ENCODE results near the gene PIP4K2B.

The PIP4K2B gene

GRCh38 chr17:38731526-38732294 is 67.6 kb downstream of the PIP4K2B start:
- H3K9me3 ChIP-seq (replicated peaks in 1 of 2; ENCODE audit: control insufficient read depth in 2 of 2, insufficient read depth in 1 of 2, low read depth in 1 of 2, low read length in 2 of 2) = no peaks in the 10 kb centered on the region
- whole genome bisulfite sequencing, 2 donors (ENCODE audit: extremely low coverage in 2 of 2, insufficient read length in 2 of 2, insufficient replicate concordance in 1 of 2) = no CpG with 5 or more reads among the region's 8 CpGs
- H3K4ac ChIP-seq (ENCODE audit: low read length) = no peak overlapping the region
- H3K9ac ChIP-seq (ENCODE audit: low read depth, low read length, poor library complexity) = peak overlapping the region; percentile 3
- no peak overlapping the region for H3K4me2 ChIP-seq (ENCODE audit: insufficient read depth, low read length, poor library complexity, severe bottlenecking)
- no peak overlapping the region for H2BK120ac ChIP-seq (ENCODE audit: low read depth, low read length)
- no peaks in the 10 kb centered on the region for H3K27me3 ChIP-seq (ENCODE audit: control insufficient read depth in 3 of 3, insufficient read depth in 3 of 3, low read depth in 1 of 3, low read length in 3 of 3)
- H4K91ac ChIP-seq (ENCODE audit: low read depth, low read length, poor library complexity) = no peak overlapping the region
- no peak overlapping the region for H2AK5ac ChIP-seq (ENCODE audit: low read depth, low read length)
- H3K4me3 ChIP-seq (ENCODE audit: low read length in 2 of 2) = no peak overlapping the region
- H3K23ac ChIP-seq (ENCODE audit: low read depth, low read length, poor library complexity) = no peak overlapping the region
- no peak for DNase-seq (ENCODE audit: low spot score)
- H3K27ac ChIP-seq (replicated peaks; ENCODE audit: low read length) = no peak overlapping the region
- H3K14ac ChIP-seq (ENCODE audit: low read length) = no peak overlapping the region
- H4K8ac ChIP-seq (ENCODE audit: low read depth, low read length) = no peak overlapping the region
- H3K79me1 ChIP-seq (ENCODE audit: low read depth, low read length) = no peaks in the 10 kb centered on the region
- no peak overlapping the region for H2BK12ac ChIP-seq (ENCODE audit: low read length)
- no peak overlapping the region for H3K18ac ChIP-seq (ENCODE audit: low read length)
- no peak overlapping the region for H2BK15ac ChIP-seq (ENCODE audit: low read length)
- peaks cover 21 to 60% of the 10 kb centered on the region in 2 donors for H3K36me3 ChIP-seq (replicated peaks in 1 of 2; ENCODE audit: control insufficient read depth in 2 of 2, insufficient read depth in 2 of 2, low read length in 2 of 2)
- H3K4me1 ChIP-seq (ENCODE audit: control insufficient read depth in 2 of 2, insufficient read depth in 1 of 2, low read depth in 1 of 2, low read length in 2 of 2) = peaks cover 9 to 12% of the 10 kb centered on the region in 2 donors
- H2BK5ac ChIP-seq (ENCODE audit: low read length) = no peak overlapping the region
- no peak overlapping the region for H2AFZ ChIP-seq (ENCODE audit: low read length)

- Histone ChIP-seq H2AFZ (ENCODE audit: low read length) (peak overlapping the region; percentile 82), H2BK120ac (ENCODE audit: low read depth, low read length) (no peak overlapping the region), H3K4ac (ENCODE audit: low read length) (no peak overlapping the region), H3K4me3 (ENCODE audit: low read length in 2 of 2) (peak overlapping the region; percentile 53 to 82), H3K36me3 (replicated peaks in 1 of 2; ENCODE audit: control insufficient read depth in 2 of 2, insufficient read depth in 2 of 2, low read length in 2 of 2) (peaks cover 19 to 53% of the 10 kb centered on the region in 2 donors), H2BK15ac (ENCODE audit: low read length) (no peak overlapping the region), H3K4me2 (ENCODE audit: insufficient read depth, low read length, poor library complexity, severe bottlenecking) (peak overlapping the region; percentile 89), H3K18ac (ENCODE audit: low read length) (peak overlapping the region; percentile 6), H3K79me1 (ENCODE audit: low read depth, low read length) (no peaks in the 10 kb centered on the region), H3K9me3 (replicated peaks in 1 of 2; ENCODE audit: control insufficient read depth in 2 of 2, insufficient read depth in 1 of 2, low read depth in 1 of 2, low read length in 2 of 2) (no peaks in the 10 kb centered on the region), H3K4me1 (ENCODE audit: control insufficient read depth in 2 of 2, insufficient read depth in 1 of 2, low read depth in 1 of 2, low read length in 2 of 2) (peaks cover 9 to 12% of the 10 kb centered on the region in 2 donors), H3K23ac (ENCODE audit: low read depth, low read length, poor library complexity) (no peak overlapping the region), H3K27ac (replicated peaks; ENCODE audit: low read length) (peak overlapping the region; percentile 54), H3K9ac (ENCODE audit: low read depth, low read length, poor library complexity) (peak overlapping the region; percentile 67), H3K14ac (ENCODE audit: low read length) (no peak overlapping the region), H2AK5ac (ENCODE audit: low read depth, low read length) (peak overlapping the region; percentile 28), H4K8ac (ENCODE audit: low read depth, low read length) (no peak overlapping the region), H2BK5ac (ENCODE audit: low read length) (no peak overlapping the region), H4K91ac (ENCODE audit: low read depth, low read length, poor library complexity) (no peak overlapping the region), H2BK12ac (ENCODE audit: low read length) (no peak overlapping the region), H3K27me3 (ENCODE audit: control insufficient read depth in 3 of 3, insufficient read depth in 3 of 3, low read depth in 1 of 3, low read length in 3 of 3) (no peaks in the 10 kb centered on the region)
- WGBS, 2 donors (ENCODE audit: extremely low coverage in 2 of 2, insufficient read length in 2 of 2, insufficient replicate concordance in 1 of 2) = no CpG with 5 or more reads among the region's 27 CpGs
- no peak for DNase-seq (ENCODE audit: low spot score)
These were observed 68.6 kb downstream of the PIP4K2B start for GRCh38 chr17:38730526-38731379.

GRCh38 chr17:38729886-38730525 is 69.3 kb downstream of the PIP4K2B start, which contains the start of gene CISD3:
Gene CISD3 (plus strand): TSS chr17:38730341. CDS start chr17:38730359, 18 bp downstream.
- Histone ChIP-seq H3K27ac (replicated peaks; ENCODE audit: low read length) (peak within 1 kb of the TSS; percentile 54), H2BK5ac (ENCODE audit: low read length) (no peak within 1 kb of the TSS), H3K14ac (ENCODE audit: low read length) (peak within 1 kb of the TSS; percentile 99), H2BK12ac (ENCODE audit: low read length) (no peak within 1 kb of the TSS), H3K4me1 (ENCODE audit: control insufficient read depth in 2 of 2, insufficient read depth in 1 of 2, low read depth in 1 of 2, low read length in 2 of 2) (peaks cover 9 to 12% of the 10 kb centered on the region in 2 donors), H3K36me3 (replicated peaks in 1 of 2; ENCODE audit: control insufficient read depth in 2 of 2, insufficient read depth in 2 of 2, low read length in 2 of 2) (peaks cover 17 to 49% of the 10 kb centered on the region in 2 donors), H3K18ac (ENCODE audit: low read length) (peak within 1 kb of the TSS; percentile 91), H3K79me1 (ENCODE audit: low read depth, low read length) (no peaks in the 10 kb centered on the region), H3K9me3 (replicated peaks in 1 of 2; ENCODE audit: control insufficient read depth in 2 of 2, insufficient read depth in 1 of 2, low read depth in 1 of 2, low read length in 2 of 2) (no peaks in the 10 kb centered on the region), H2BK15ac (ENCODE audit: low read length) (no peak within 1 kb of the TSS), H3K9ac (ENCODE audit: low read depth, low read length, poor library complexity) (peak within 1 kb of the TSS; percentile 94), H3K4ac (ENCODE audit: low read length) (peak within 1 kb of the TSS; percentile 86), H4K91ac (ENCODE audit: low read depth, low read length, poor library complexity) (no peak within 1 kb of the TSS), H3K27me3 (ENCODE audit: control insufficient read depth in 3 of 3, insufficient read depth in 3 of 3, low read depth in 1 of 3, low read length in 3 of 3) (no peaks in the 10 kb centered on the region), H2BK120ac (ENCODE audit: low read depth, low read length) (no peak within 1 kb of the TSS), H4K8ac (ENCODE audit: low read depth, low read length) (peak within 1 kb of the TSS; percentile 74), H3K23ac (ENCODE audit: low read depth, low read length, poor library complexity) (no peak within 1 kb of the TSS), H2AFZ (ENCODE audit: low read length) (peak within 1 kb of the TSS; percentile 88), H3K4me2 (ENCODE audit: insufficient read depth, low read length, poor library complexity, severe bottlenecking) (peak within 1 kb of the TSS; percentile 89), H3K4me3 (ENCODE audit: low read length in 2 of 2) (peak within 1 kb of the TSS; percentile 53 to 82), H2AK5ac (ENCODE audit: low read depth, low read length) (peak within 1 kb of the TSS; percentile 28)
- DNase-seq (ENCODE audit: low spot score) = peak; percentile 84
- WGBS, 2 donors (ENCODE audit: extremely low coverage in 2 of 2, insufficient read length in 2 of 2, insufficient replicate concordance in 1 of 2) = no CpG with 5 or more reads among the region's 92 CpGs
